Endothelial cell of umbilical vein (primary cell): Measurements from ENCODE around the gene SEMA4A. TPM values are rescaled to one million over a fixed set of nuclear protein-coding genes. Genes with fewer than 3 reads are reported as not detected.

Experiments
- BruUV-seq: library from RNA; stranded (reverse); fragments of 400-500 nt; replicated peaks from 2 replicates; lab custom pipeline; 2021; lab: Mats Ljungman, UMichigan
- CTCF ChIA-PET: fragments of 300-600, 350-600 bp; sonication (Branson Sonifier 250); formaldehyde crosslinking; loops from one replicate; lab custom pipeline; 2021; ENCODE audit warnings: antibody characterized with exemption, inconsistent platforms; lab: Charles Lee
- POLR2A ChIA-PET: fragments of 300-600, 350-600 bp; sonication (Branson Sonifier 250); formaldehyde crosslinking; loops from one replicate; lab custom pipeline; 2021; ENCODE audit warnings: antibody characterized with exemption, inconsistent platforms; lab: Charles Lee
- DNase-seq: peaks from one replicate; pipeline ENCODE4 v3.0.0-alpha.2; 2011; ENCODE audit warnings: low read depth, low spot score
- FAIRE-seq: peaks from 2 replicates; lab custom pipeline; 2011; peaks lifted over from hg19 to GRCh38; lab: Jason Lieb, UNC
- H2AFZ ChIP-seq: 2 replicates; pipeline ENCODE4 v1.6.0; 2012; ENCODE audit warnings: low read depth, low read length, control low read depth, inconsistent platforms
- H3K27ac ChIP-seq: 2 replicates; pipeline ENCODE4 v1.5.1; 2011; ENCODE audit warnings: low read depth, mild to moderate bottlenecking, control low read depth, low read length, moderate library complexity; ENCODE audit not compliant: insufficient read depth
- H3K27me3 ChIP-seq, 2 experiments: 2 replicates each; pipeline versions ENCODE4 v1.6.0 to v1.6.1; 2011; ENCODE audit warnings: low read length in 2 of 2, mixed read lengths in 1 of 2; ENCODE audit not compliant: control insufficient read depth in 2 of 2, insufficient read depth in 2 of 2
- H3K36me3 ChIP-seq, 2 experiments: 2 replicates in 1 of 2; 3 replicates in 1 of 2; pipeline ENCODE4 v1.5.1; 2011; ENCODE audit warnings: low read length in 2 of 2, mild to moderate bottlenecking in 1 of 2, moderate library complexity in 1 of 2; ENCODE audit not compliant: control insufficient read depth in 2 of 2, insufficient read depth in 2 of 2; ENCODE audit errors: extremely low read depth in 1 of 2
- H3K4me1 ChIP-seq: 3 replicates; pipeline ENCODE4 v1.5.1; 2011; ENCODE audit warnings: mild to moderate bottlenecking, low read length; ENCODE audit not compliant: control insufficient read depth, insufficient read depth; ENCODE audit errors: extremely low read depth
- H3K4me2 ChIP-seq: 2 replicates; pipeline ENCODE4 v1.6.1; 2011; ENCODE audit warnings: low read length, control low read depth, mixed read lengths; ENCODE audit not compliant: insufficient read depth
- H3K4me3 ChIP-seq, 3 experiments: fragments of 200-600 bp in 1 of 3; sonication (generic), shearing (Covaris generic) in 1 of 3; replicated peaks in 1 of 3; 2 replicates each; pipeline ENCODE4 v1.5.1; 2011 to 2016; ENCODE audit warnings: control low read depth in 3 of 3, low read length in 3 of 3, mild to moderate bottlenecking in 2 of 3, inconsistent platforms in 1 of 3, low read depth in 1 of 3, moderate library complexity in 1 of 3; ENCODE audit not compliant: insufficient read depth in 1 of 3
- H3K79me2 ChIP-seq: 2 replicates; pipeline ENCODE4 v1.6.0; 2012; ENCODE audit warnings: low read length, inconsistent platforms; ENCODE audit not compliant: control insufficient read depth, insufficient read depth
- H3K9ac ChIP-seq: replicated peaks from 2 replicates; pipeline ENCODE3; 2011; ENCODE audit warnings: low read length, control low read depth; ENCODE audit not compliant: insufficient read depth; ENCODE audit errors: extremely low read depth
- H3K9me1 ChIP-seq: replicated peaks from 3 replicates; pipeline ENCODE4 v1.6.0; 2011; ENCODE audit warnings: mild to moderate bottlenecking, low read length; ENCODE audit not compliant: control insufficient read depth, insufficient read depth; ENCODE audit errors: extremely low read depth
- H3K9me3 ChIP-seq: replicated peaks from 2 replicates; pipeline ENCODE4 v1.5.1; 2012; ENCODE audit warnings: low read length, inconsistent platforms; ENCODE audit not compliant: control insufficient read depth, insufficient read depth
- H4K20me1 ChIP-seq: replicated peaks from 2 replicates; pipeline ENCODE3; 2011; ENCODE audit warnings: mild to moderate bottlenecking, low read length; ENCODE audit not compliant: control insufficient read depth, insufficient read depth; ENCODE audit errors: extremely low read depth
- CTCF ChIP-seq, 2 donors: IDR thresholded peaks; 1 replicate in 1 of 2; 2 replicates in 1 of 2; pipeline ENCODE4 v1.5.1; 2011; ENCODE audit warnings: low read length in 2 of 2, mild to moderate bottlenecking in 2 of 2, moderate library complexity in 2 of 2, control low read depth in 1 of 2, inconsistent platforms in 1 of 2, low read depth in 1 of 2; ENCODE audit not compliant: insufficient read depth in 1 of 2; ENCODE audit errors: extremely low read depth in 1 of 2
- EZH2 ChIP-seq: IDR thresholded peaks from 2 replicates; pipeline ENCODE4 v1.6.1; 2012; ENCODE audit warnings: borderline replicate concordance, low read depth, mild to moderate bottlenecking, moderate library complexity, low read length, inconsistent platforms; ENCODE audit not compliant: severe bottlenecking
- FOS ChIP-seq: IDR thresholded peaks from 2 replicates; pipeline ENCODE4 v1.6.1; 2011; ENCODE audit warnings: mild to moderate bottlenecking, low read length, moderate library complexity, borderline replicate concordance; ENCODE audit not compliant: insufficient read depth
- GATA2 ChIP-seq: IDR thresholded peaks from 2 replicates; pipeline ENCODE4 v1.7.0; 2011; ENCODE audit warnings: low read depth, mild to moderate bottlenecking, moderate library complexity, mixed read lengths, low read length; ENCODE audit not compliant: insufficient read length, insufficient read depth
- JUN ChIP-seq: IDR thresholded peaks from 2 replicates; pipeline ENCODE4 v1.6.1; 2011; ENCODE audit warnings: borderline replicate concordance, low read depth; ENCODE audit not compliant: insufficient read length, insufficient read depth
- MAX ChIP-seq: IDR thresholded peaks from 2 replicates; pipeline ENCODE4 v1.6.1; 2011; ENCODE audit not compliant: insufficient read depth, insufficient read length
- MYC ChIP-seq: IDR thresholded peaks from one replicate; pipeline ENCODE4 v1.6.1; 2011; ENCODE audit warnings: mild to moderate bottlenecking, low read depth, low read length
- POLR2A ChIP-seq: IDR thresholded peaks from 2 replicates; pipeline ENCODE4 v1.6.1; 2012; ENCODE audit warnings: low read depth, mild to moderate bottlenecking, control low read depth, low read length
- POLR2AphosphoS5 ChIP-seq: IDR thresholded peaks from 2 replicates; pipeline ENCODE4 v1.6.1; 2012; ENCODE audit warnings: low read depth, mild to moderate bottlenecking, control low read depth, low read length, moderate library complexity; ENCODE audit not compliant: insufficient read depth
- dilution Hi-C: fragments of 300-500 bp; cut with MboI; formaldehyde crosslinking; loops from one replicate; pipeline ENCODE4 v1.15.0; 2019; ENCODE audit warnings: low sequenced_read_pairs; ENCODE audit not compliant: extremely low pct_ligation_motif_present
- intact Hi-C: fragments of 100-400 bp; cut with micrococcal nuclease; formaldehyde crosslinking; loops from one replicate; pipeline ENCODE4 v1.10.0; 2022
- polyA plus RNA-seq, 4 experiments: library from polyadenylated mRNA; depleted of rRNA in 3 of 4; stranded (reverse) in 3 of 4; unstranded in 1 of 4; fragments of >200 nt; gene quantifications; 2 replicates each; pipeline versions ENCODE4 v1.2.1 to v1.2.3, GENCODE V29; 2011 to 2012; ENCODE audit warnings: missing spikeins in 1 of 4
- total RNA-seq: library from RNA; stranded (reverse); gene quantifications from 2 replicates; pipeline ENCODE4 v1.2.3, GENCODE V29; 2021

SEMA4A gene
- total and polyA plus RNA-seq, 2 donors (not counting 3 experiments of a cell fraction or from before 2014, with no cell fraction given) = 1.5 to 1.6 TPM

- DNase-seq = no peak
- dilution Hi-C loops = no loop called here
- intact Hi-C loops = loop anchor here (5.0 kb wide), 1 partner anchor 33 kb away; no protein-coding TSS in a partner anchor
Observed at GRCh38 chr1:156194300-156194652, 40.9 kb downstream of the SEMA4A start.

More at GRCh38 chr1:156194300-156194652, 40.9 kb downstream of the SEMA4A start:
- TSS peak; percentile 32 for BruUV-seq
- H3K27ac ChIP-seq = peak overlapping the region; percentile 51
- ChIA-PET CTCF (interaction anchor here (0.6 to 2.9 kb wide), 7 partner anchors 9 to 141 kb away, joined by 3 to 20 read pairs (median 4); partner anchors contain the start of gene PMF1), POLR2A (interaction anchor here (0.5 to 2.1 kb wide), 2 partner anchors 19 to 34 kb away, joined by 3 to 10 read pairs; partner anchors contain the start of gene PMF1)
- H3K9me3 ChIP-seq = no peaks in the 10 kb centered on the region
- FAIRE-seq = peak; percentile 15
- H3K36me3 ChIP-seq = no peaks in the 10 kb centered on the region
- H3K4me2 ChIP-seq = peak overlapping the region; percentile 81
- H3K4me3 ChIP-seq = peak overlapping the region; percentile 32 to 86 (median 64)
- peaks cover 45% of the 10 kb centered on the region for H3K79me2 ChIP-seq
- H3K4me1 ChIP-seq = peaks cover 9% of the 10 kb centered on the region
- peak overlapping the region; percentile 7 for H2AFZ ChIP-seq
- no peaks in the 10 kb centered on the region for H3K9me1 ChIP-seq
- H3K9ac ChIP-seq = peak overlapping the region; percentile 63
- no peaks in the 10 kb centered on the region for H3K27me3 ChIP-seq
- no peaks in the 10 kb centered on the region for H4K20me1 ChIP-seq
- TF ChIP-seq POLR2A (no peak), GATA2 (no peak), JUN (no peak), MYC (no peak), CTCF (IDR thresholded peaks at IDR 0.05; ENCODE audit: extremely low read depth in 1 of 2, insufficient read depth in 1 of 2, low read depth in 1 of 2, low read length in 2 of 2) (no peak), EZH2 (no peak), MAX (no peak), POLR2AphosphoS5 (no peak), FOS (no peak)
